ENCODE measurements around the gene DCDC2C.

The DCDC2C gene

DNA sequence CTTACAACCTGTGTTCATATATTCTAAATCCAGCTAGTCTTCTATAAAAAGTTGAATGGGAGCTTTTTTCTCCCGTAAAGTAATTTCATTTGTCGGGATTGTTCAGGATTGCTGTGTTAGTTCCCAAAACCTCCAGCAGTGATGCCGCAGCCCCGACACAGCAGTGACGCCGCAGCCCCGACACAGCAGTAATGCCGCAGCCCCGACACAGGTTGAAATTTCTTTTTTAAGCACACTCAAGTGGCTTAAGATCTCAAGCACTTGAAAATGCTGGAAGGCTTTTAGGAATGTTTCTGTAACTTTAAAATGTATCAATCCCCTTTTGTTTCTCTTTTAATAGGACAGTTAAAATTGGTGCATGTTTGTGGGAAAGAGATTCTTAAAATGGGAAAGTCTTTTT is 145.4 kb downstream of the DCDC2C start:
- Histone ChIP-seq H3K27ac (ENCODE audit: poor library complexity, severe bottlenecking) (no peak overlapping the region), H3K4me3 (ENCODE audit: severe bottlenecking) (no peak overlapping the region), H3K9me3 (ENCODE audit: severe bottlenecking) (peaks cover 4% of the 10 kb centered on the region), H3K27me3 (ENCODE audit: insufficient read depth, poor library complexity, severe bottlenecking) (peaks cover 22% of the 10 kb centered on the region), H3K4me1 (ENCODE audit: insufficient read depth, poor library complexity, severe bottlenecking) (no peaks in the 10 kb centered on the region), H3K36me3 (ENCODE audit: low read depth) (no peaks in the 10 kb centered on the region)
- ATAC-seq (ENCODE audit: low read depth) (no peak), DNase-seq (ENCODE audit: low spot score) (no peak)
- TF ChIP-seq, protein P1, sequence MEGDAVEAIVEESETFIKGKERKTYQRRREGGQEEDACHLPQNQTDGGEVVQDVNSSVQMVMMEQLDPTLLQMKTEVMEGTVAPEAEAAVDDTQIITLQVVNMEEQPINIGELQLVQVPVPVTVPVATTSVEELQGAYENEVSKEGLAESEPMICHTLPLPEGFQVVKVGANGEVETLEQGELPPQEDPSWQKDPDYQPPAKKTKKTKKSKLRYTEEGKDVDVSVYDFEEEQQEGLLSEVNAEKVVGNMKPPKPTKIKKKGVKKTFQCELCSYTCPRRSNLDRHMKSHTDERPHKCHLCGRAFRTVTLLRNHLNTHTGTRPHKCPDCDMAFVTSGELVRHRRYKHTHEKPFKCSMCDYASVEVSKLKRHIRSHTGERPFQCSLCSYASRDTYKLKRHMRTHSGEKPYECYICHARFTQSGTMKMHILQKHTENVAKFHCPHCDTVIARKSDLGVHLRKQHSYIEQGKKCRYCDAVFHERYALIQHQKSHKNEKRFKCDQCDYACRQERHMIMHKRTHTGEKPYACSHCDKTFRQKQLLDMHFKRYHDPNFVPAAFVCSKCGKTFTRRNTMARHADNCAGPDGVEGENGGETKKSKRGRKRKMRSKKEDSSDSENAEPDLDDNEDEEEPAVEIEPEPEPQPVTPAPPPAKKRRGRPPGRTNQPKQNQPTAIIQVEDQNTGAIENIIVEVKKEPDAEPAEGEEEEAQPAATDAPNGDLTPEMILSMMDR (IDR thresholded peaks at IDR 0.05; ENCODE audit: poor library complexity, severe bottlenecking), result no peak

DNA sequence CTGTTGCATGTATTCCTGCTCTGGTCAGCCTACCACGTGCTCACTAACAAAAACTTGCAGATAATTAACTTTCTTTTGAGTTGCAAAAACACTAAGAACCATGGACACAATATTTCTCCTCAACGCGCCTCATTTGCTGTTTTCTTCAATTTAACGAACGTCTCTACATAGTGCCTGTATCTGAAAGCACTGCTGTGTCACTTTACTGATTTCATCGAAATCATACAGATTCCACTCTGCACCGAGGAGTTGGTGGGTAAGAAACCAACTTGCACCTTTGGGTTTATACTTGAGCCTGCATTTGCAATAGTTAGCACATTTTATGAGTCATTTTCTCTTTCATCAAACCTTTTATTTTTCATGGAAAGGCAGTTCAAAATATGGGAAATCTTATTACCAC is 145.8 kb downstream of the DCDC2C start:
- no peaks in the 10 kb centered on the region for H3K36me3 ChIP-seq (ENCODE audit: low read depth)
- TF ChIP-seq, protein P1 (IDR thresholded peaks at IDR 0.05; ENCODE audit: poor library complexity, severe bottlenecking), result no peak
- ATAC-seq (ENCODE audit: low read depth) (no peak), DNase-seq (ENCODE audit: low spot score) (no peak)
- H3K4me3 ChIP-seq (ENCODE audit: severe bottlenecking), result no peak overlapping the region
- H3K27me3 ChIP-seq (ENCODE audit: insufficient read depth, poor library complexity, severe bottlenecking), result peaks cover 22% of the 10 kb centered on the region
- H3K27ac ChIP-seq (ENCODE audit: poor library complexity, severe bottlenecking), result no peak overlapping the region
- H3K4me1 ChIP-seq (ENCODE audit: insufficient read depth, poor library complexity, severe bottlenecking), result no peaks in the 10 kb centered on the region
- peaks cover 4% of the 10 kb centered on the region for H3K9me3 ChIP-seq (ENCODE audit: severe bottlenecking)

DNA sequence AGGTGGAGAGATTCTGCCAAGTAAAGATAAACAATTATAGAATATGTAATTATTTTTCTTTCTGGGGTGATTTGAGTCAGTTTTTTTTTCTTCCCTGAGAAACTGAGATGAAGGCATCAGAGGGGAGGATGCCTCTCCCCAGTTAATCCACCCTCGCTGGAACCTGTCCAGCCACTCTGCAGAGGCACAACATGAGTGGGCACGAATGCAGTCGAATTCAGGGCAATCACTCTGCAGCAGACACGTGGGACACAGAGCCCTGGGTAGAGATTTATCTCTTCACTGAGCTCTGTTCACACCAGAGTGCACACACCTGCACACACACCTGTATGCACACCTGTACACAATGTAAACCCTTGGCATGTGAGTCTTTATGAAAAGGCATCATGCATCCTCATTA is 154.2 kb downstream of the DCDC2C start:
- ATAC-seq (ENCODE audit: low read depth) (no peak), DNase-seq (ENCODE audit: low spot score) (no peak)
- H3K27ac ChIP-seq (ENCODE audit: poor library complexity, severe bottlenecking), result no peak overlapping the region
- no peaks in the 10 kb centered on the region for H3K4me1 ChIP-seq (ENCODE audit: insufficient read depth, poor library complexity, severe bottlenecking)
- H3K27me3 ChIP-seq (ENCODE audit: insufficient read depth, poor library complexity, severe bottlenecking), result peaks cover 5% of the 10 kb centered on the region
- H3K36me3 ChIP-seq (ENCODE audit: low read depth), result no peaks in the 10 kb centered on the region
- peaks cover 4% of the 10 kb centered on the region for H3K9me3 ChIP-seq (ENCODE audit: severe bottlenecking)
- TF ChIP-seq, protein P1 (IDR thresholded peaks at IDR 0.05; ENCODE audit: poor library complexity, severe bottlenecking), result no peak
- no peak overlapping the region for H3K4me3 ChIP-seq (ENCODE audit: severe bottlenecking)

DNA sequence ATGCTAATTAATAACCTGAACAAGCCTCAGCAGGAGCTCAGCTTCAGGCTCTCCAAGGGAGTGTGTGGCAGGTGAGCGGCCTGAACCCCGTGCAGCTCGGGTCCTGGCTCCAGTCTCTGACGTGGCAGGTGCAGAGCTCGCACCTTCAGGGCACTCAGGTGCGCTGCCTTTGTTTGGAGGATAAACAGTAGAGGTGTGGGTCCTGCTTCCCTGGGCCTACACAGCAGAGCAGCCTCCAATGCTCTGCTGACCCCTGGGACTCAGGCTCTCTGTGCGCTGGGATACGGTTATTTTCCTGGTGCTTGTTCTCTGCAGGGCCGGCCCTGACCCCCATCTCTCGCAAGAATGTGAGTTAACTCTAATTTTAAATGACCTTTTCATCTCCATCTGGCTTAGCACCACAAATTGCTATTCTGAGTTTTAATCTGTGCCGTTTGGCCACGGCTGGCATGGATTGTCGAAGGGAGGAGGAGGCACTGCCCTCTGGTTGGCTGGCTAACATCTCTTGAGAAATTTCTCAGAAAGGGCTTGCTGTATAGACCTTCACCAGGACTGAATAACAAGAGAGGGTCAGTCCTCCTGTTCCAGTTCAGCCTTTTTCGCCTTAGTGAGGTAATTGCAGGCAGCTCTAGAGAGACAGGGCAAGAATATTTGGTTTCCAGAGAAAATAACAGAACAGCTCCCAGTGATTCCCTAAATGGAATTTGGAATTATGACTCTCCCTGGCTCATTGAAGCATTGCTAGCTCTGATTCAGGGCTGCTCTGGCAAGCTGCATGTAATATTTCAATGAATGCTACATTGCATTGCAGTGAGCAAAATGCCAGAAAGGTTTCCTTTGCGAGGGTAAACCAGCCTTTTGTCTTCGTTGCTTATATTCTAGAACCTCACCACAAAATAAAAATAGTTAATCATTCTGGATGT is 161.8 kb downstream of the DCDC2C start:
- no peak overlapping the region for H3K27ac ChIP-seq (ENCODE audit: poor library complexity, severe bottlenecking)
- no peaks in the 10 kb centered on the region for H3K4me1 ChIP-seq (ENCODE audit: insufficient read depth, poor library complexity, severe bottlenecking)
- H3K27me3 ChIP-seq (ENCODE audit: insufficient read depth, poor library complexity, severe bottlenecking), result no peaks in the 10 kb centered on the region
- H3K9me3 ChIP-seq (ENCODE audit: severe bottlenecking), result no peaks in the 10 kb centered on the region
- no peak overlapping the region for H3K4me3 ChIP-seq (ENCODE audit: severe bottlenecking)
- H3K36me3 ChIP-seq (ENCODE audit: low read depth), result no peaks in the 10 kb centered on the region
- ATAC-seq (ENCODE audit: low read depth), result no peak
- TF ChIP-seq, protein P1 (IDR thresholded peaks at IDR 0.05; ENCODE audit: poor library complexity, severe bottlenecking), result no peak
- DNase-seq (ENCODE audit: low spot score), result no peak

DNA sequence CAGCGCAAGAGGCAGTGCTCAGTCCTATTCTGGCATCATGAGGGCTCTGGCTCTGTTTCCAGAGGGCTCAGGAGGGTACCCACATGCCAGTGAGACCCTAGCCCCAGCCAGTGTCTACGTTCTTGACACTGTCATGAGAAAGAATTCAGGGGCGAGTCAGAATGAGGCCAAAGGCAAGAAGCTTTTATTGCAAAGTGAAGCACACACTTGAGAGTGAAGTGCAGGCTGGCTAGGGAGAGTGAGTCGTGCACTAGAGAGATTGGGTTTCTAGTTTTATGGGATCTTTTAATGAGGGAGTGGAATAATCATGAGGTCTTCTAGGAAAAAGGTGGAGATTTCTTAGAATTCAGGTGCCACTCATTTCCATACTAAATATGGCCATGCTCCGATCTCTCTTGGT is 164.1 kb downstream of the DCDC2C start:
- no peaks in the 10 kb centered on the region for H3K4me1 ChIP-seq (ENCODE audit: insufficient read depth, poor library complexity, severe bottlenecking)
- H3K36me3 ChIP-seq (ENCODE audit: low read depth), result no peaks in the 10 kb centered on the region
- H3K27ac ChIP-seq (ENCODE audit: poor library complexity, severe bottlenecking), result no peak overlapping the region
- H3K4me3 ChIP-seq (ENCODE audit: severe bottlenecking), result no peak overlapping the region
- TF ChIP-seq, protein P1 (IDR thresholded peaks at IDR 0.05; ENCODE audit: poor library complexity, severe bottlenecking), result no peak
- H3K9me3 ChIP-seq (ENCODE audit: severe bottlenecking), result no peaks in the 10 kb centered on the region
- ATAC-seq (ENCODE audit: low read depth) (no peak), DNase-seq (ENCODE audit: low spot score) (no peak)
- no peaks in the 10 kb centered on the region for H3K27me3 ChIP-seq (ENCODE audit: insufficient read depth, poor library complexity, severe bottlenecking)
